Fibroblast of mammary gland (primary cell): ENCODE data around the gene PTCD1.
"Not testable (repeated sequence)": the region's sequence is repeated elsewhere in the genome, so short reads cannot be mapped to it uniquely, and the experiment has no call there.

Experiments
- DNase-seq: peaks from one replicate; pipeline ENCODE4 v3.0.0-alpha.2; 2010; ENCODE audit warnings: low read depth
- H3K4me3 ChIP-seq: 2 replicates; pipeline ENCODE4 v1.5.1; 2011; ENCODE audit warnings: low read depth, mild to moderate bottlenecking, low read length, moderate library complexity; ENCODE audit not compliant: control insufficient read depth
- CTCF ChIP-seq: conservative IDR thresholded peaks from 2 replicates; pipeline ENCODE4 v1.5.1; 2011; ENCODE audit warnings: low read depth, low read length, inconsistent platforms; ENCODE audit not compliant: control insufficient read depth, insufficient read depth

The PTCD1 gene

DNA sequence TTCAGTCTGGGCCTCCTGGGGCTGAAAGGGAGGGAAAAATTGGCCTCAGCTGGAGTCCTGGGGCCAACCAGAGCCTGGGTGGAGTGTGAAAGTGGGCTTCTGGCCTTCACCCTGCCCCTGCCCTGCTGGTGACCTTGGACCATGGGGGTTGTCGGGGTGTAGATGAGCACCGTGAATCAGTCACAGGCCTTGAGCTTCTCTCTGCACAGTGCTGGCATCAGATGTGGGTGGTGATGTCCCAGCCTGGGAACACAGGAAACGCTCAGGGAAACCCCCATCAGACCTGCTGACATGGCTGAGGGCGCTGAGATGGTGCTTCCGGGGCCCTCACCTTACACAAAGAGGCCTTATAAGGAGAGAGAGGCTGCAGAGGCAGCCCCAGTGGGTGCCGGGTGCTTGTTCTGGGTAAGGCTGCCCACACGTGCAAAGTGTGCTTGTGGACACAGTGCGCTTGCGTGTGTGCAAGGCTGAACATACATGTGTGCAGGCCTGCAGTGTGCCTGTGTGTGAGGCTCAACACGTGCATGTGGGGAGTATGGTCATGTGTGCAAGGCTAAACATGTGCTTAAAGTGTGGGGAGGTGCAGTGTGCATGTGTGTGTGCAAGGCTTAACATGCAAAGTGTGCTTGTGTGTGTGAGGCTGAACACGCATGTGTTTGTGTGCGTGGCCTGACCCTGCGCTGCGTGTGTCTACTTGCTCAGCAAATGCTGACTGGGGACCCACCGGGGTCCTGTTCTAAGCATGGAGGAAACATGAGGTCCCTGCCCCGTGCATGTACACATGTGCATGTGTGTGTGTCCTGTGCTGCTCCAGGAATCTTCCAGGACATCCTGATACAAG, 57.6 kb downstream of the PTCD1 start:
- TF ChIP-seq CTCF, result no peak
- DNase-seq, result no peak
- no peak overlapping the region for H3K4me3 ChIP-seq

DNA sequence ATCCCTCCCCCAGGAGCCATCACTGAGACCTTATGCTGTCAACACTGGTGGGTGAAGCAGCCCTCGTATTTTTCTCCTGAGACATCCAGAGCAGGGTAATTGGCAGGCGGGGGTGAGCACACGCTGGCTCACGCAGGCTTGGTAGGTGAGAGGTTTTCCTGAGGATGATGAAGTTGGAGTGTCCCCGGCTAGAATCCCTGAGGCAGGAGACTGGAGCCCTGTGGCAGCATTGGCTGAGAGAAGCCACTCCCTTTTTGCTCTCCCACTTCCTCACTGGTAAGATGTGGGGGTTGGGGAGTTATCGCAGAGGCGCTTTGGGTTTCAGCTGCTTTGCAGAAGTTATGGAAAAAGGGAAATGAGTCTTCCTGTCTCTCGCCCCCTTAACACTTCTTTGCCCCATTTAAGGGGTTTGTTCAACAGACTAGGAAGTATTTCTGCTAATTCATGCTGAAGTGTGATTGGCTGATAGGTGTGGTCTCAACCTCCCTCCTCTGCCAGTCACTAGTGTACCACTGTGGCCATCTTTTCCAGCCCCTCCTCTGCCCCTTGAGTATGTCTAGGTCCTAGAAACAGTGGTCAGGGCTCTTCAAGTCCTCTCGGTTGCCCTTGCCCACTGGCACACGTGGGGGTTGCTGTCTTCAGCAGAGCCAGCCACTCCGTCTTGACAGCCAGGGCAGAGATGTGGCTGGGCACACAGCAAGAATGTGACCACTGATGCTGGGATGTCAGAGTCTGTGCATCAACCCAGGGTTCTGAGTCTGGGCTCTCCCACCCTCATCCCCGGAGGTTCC, 58.4 kb downstream of the PTCD1 start:
- peak; percentile 88 for DNase-seq
- TF ChIP-seq CTCF, result no peak
- H3K4me3 ChIP-seq, result no peak overlapping the region

DNA sequence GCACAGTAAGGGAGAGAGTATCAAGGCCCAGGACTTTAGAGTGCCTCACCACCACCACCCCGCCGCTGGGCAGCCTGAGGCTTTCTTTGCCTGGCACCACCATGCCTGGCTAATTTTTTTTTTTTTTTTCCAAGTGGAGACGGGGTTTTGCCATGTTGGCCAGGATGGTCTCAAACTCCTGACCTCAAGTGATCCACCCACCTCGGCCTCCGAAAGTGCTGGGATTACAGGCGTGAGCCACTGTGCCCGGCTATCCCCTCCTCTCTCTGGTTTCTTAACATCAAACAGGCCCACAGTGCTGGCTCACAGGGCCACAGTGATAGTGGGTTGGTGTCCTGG, 58.9 kb downstream of the PTCD1 start:
- DNase-seq, result not testable (repeated sequence)
- H3K4me3 ChIP-seq, result peak overlapping the region; percentile 27

DNA sequence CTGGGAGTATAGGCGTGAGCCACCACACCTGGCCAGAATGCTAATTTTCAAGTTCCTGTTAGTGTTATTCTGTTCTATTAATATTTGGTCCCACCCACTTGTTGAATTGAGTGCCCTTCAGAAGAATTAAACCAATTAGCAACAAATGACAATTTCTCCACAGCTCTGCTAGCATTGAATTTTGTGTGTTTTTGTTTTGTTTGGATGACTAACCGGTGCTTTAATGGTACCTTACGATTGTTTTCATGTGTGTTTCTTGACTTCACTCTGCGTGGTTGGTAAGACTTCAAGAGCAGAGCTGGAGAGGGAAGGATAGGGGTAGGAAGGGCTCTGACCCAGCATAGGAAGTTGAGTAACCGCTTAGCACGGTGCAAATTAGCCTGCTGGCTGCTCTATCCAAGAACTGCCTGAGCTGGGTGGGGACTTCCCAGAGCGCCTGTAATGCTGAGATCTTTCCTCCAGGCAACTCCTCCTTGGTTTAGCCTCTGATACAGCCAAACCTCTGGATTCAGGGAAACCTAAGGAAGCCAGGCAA, 59.5 kb downstream of the PTCD1 start:
- DNase-seq, result peak; percentile 98
- TF ChIP-seq CTCF, result peak; percentile 1
- peak overlapping the region; percentile 27 for H3K4me3 ChIP-seq

- peak; percentile 65 for DNase-seq
- TF ChIP-seq CTCF, result no peak
- peak overlapping the region; percentile 70 for H3K4me3 ChIP-seq
Measured at GRCh38 chr7:99375070-99375807, 63.4 kb downstream of the PTCD1 start.

DNA sequence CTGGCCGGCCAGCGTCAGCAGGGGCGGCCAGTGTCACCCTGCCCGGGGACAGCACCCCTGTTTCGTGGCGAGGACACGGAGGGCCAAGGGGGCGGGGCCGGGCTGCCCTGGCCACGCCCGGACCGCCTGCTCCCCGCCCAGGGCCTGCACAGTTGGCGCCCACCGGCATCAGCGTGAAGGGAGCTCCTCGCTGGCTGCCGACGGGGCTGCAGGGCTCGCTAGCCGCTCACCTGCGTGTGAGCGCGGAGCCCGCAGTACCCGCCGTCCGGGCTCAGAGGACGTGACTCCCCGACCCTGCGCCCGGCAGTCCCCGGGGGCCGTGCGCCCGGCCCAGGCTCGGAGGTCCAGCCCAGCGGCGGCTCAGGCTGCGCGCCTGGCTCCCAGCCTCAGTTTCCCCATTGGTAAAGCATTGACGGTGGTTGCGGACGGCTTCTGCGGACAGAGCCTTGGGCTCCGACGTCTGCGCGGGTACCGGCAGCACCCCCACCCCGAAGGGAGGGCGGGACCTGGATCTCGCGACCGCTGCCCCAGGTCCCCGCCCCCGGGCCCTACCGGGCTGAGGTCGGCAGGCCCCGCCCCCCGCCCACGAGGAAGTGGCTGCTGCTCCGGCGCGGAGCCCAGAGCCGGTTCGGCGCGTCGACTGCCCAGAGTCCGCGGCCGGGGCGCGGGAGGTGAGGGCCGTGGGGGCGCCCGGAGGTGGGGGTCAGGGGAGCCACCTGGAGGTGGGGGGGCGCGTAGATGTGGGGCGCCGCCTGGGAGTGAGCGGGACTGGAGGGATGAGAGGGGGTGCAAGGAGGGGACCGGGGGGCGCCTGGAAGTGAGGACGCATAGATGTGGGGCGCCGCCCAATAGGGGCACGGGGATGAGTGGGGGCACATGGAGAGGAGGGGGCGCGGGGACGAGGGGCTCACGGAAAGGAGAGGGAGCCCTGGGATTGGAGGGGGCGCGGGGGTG, 64.2 kb downstream of the PTCD1 start, which contains the start of gene ARPC1B:
Gene ARPC1B (plus strand): TSS at position 620 of the 954 bp plus-strand sequence. CDS start 10,985 bp downstream, outside the sequence.
- no peak for TF ChIP-seq CTCF
- H3K4me3 ChIP-seq, result peak within 1 kb of the TSS; percentile 70
- DNase-seq, result peak; percentile 66
